Measurements from ENCODE around the gene DPP6. TPM values are rescaled to one million over a fixed set of nuclear protein-coding genes. Genes with fewer than 3 reads are reported as not detected.

DPP6 gene
- total RNA-seq, 4 donors from 2014 or later = 0.94 to 1.9 TPM; not detected in 2

DNA sequence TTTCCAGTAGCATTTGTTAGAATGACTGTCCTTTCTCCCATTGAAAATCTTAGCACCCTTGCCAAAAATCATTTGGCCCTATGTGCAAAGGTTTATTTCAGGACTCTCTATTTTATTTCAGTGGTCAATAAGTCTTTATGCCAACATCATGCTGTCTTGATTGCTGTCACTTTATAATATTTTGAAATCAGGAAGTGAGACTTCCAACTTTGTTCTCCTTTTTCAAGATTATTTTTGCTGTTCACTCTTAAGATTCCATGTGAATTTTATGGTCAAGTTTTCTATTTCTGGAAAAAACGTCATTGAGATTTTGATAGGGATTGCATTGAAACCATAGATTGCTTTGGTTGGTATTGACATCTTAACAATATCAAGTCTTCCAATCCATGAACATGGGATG, 885.6 kb downstream of the DPP6 start:
- intact Hi-C loops (cut with DNase I; ENCODE audit: low total_unique reads) = no loop called here
- Histone ChIP-seq H3K4me1 (no peaks in the 10 kb centered on the region), H3K27ac (no peak overlapping the region), H3K9me3 (no peaks in the 10 kb centered on the region), H3K27me3 (no peaks in the 10 kb centered on the region), H3K4me3 (no peak overlapping the region), H3K36me3 (peaks cover 0 to 7% of the 10 kb centered on the region in 2 donors)
- ATAC-seq (no peak), DNase-seq (no peak)
- TF ChIP-seq, protein P1, sequence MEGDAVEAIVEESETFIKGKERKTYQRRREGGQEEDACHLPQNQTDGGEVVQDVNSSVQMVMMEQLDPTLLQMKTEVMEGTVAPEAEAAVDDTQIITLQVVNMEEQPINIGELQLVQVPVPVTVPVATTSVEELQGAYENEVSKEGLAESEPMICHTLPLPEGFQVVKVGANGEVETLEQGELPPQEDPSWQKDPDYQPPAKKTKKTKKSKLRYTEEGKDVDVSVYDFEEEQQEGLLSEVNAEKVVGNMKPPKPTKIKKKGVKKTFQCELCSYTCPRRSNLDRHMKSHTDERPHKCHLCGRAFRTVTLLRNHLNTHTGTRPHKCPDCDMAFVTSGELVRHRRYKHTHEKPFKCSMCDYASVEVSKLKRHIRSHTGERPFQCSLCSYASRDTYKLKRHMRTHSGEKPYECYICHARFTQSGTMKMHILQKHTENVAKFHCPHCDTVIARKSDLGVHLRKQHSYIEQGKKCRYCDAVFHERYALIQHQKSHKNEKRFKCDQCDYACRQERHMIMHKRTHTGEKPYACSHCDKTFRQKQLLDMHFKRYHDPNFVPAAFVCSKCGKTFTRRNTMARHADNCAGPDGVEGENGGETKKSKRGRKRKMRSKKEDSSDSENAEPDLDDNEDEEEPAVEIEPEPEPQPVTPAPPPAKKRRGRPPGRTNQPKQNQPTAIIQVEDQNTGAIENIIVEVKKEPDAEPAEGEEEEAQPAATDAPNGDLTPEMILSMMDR (IDR thresholded peaks at IDR 0.05 in 4 of 5, conservative IDR thresholded peaks at IDR 0.05 in 1 of 5) = no peak
- TF ChIP-seq POLR2A (IDR thresholded peaks at IDR 0.05) = no peak
- in situ Hi-C loops (cut with MboI; ENCODE audit: low sequenced_read_pairs in 4 of 4) = loop anchor here in 2 of 4 donors (25.0 kb wide), 2 partner anchors 399 to 824 kb away; no protein-coding TSS in a partner anchor

DNA sequence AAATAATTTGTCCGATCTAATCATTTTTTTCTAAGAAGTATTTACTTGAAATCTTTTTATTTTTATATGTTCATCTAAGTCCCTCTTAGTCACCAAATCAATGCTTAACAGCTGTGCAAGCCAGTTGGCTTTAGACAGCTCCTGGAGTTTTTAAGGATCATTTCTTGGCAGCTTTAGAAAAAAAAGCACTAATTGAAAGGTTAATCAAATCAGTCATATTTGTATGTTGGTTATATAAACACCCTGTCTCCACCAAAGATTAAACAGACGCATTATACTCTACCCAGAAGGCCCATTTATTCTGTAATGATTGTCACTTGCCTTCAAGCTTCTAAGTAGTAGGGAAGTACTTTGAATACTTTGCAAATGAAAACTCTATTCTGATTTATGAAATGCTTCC, 890.5 kb downstream of the DPP6 start:
- peaks cover 0 to 46% of the 10 kb centered on the region in 2 donors for H3K36me3 ChIP-seq
- no peak for DNase-seq
- no peaks in the 10 kb centered on the region for H3K4me1 ChIP-seq
- no peaks in the 10 kb centered on the region for H3K27me3 ChIP-seq
- intact Hi-C loops (cut with DNase I; ENCODE audit: low total_unique reads) = no loop called here
- no peak overlapping the region for H3K27ac ChIP-seq
- no peaks in the 10 kb centered on the region for H3K9me3 ChIP-seq
- no peak overlapping the region for H3K4me3 ChIP-seq
- in situ Hi-C loops (cut with MboI; ENCODE audit: low sequenced_read_pairs in 4 of 4) = loop anchor here in 2 of 4 donors (25.0 kb wide), 2 partner anchors 395 to 820 kb away; no protein-coding TSS in a partner anchor
- no peak for ATAC-seq
- TF ChIP-seq POLR2A (IDR thresholded peaks at IDR 0.05) = no peak
- TF ChIP-seq, protein P1 (IDR thresholded peaks at IDR 0.05 in 4 of 5, conservative IDR thresholded peaks at IDR 0.05 in 1 of 5) = no peak
